HepG2 (cell line): ENCODE results near the gene ERMARD. TPM values are rescaled to one million over a fixed set of nuclear protein-coding genes. Genes with fewer than 3 reads are reported as not detected.
A peak's percentile ranks its signal among the peaks of the same experiment; 100 is the strongest.

Source experiments
- BCLAF1 ChIP-seq: fragments of 450-650 bp; IDR thresholded peaks from 2 replicates; pipeline ENCODE4 v1.6.1; 2017; ENCODE audit warnings: mild to moderate bottlenecking
- FOXK2 ChIP-seq: fragments of 450-650 bp; IDR thresholded peaks from 2 replicates; pipeline ENCODE4 v1.6.1; 2016
- HHEX ChIP-seq: IDR thresholded peaks from 2 replicates; pipeline ENCODE4 v1.6.1; 2016; ENCODE audit warnings: control low read depth
- LCORL ChIP-seq, 2 experiments: fragments of 450-650 bp in 1 of 2; sonication (generic) in 1 of 2; formaldehyde crosslinking in 1 of 2; IDR thresholded peaks; 2 replicates each; pipeline versions ENCODE4 v1.5.0 to v1.6.1; 2017 to 2020; ENCODE audit warnings: antibody characterized with exemption in 1 of 2, missing genetic modification reagents in 1 of 2
- NFE2 ChIP-seq: sonication (generic); formaldehyde crosslinking; IDR thresholded peaks from 2 replicates; pipeline ENCODE4 v1.4.0; 2020; ENCODE audit warnings: missing genetic modification reagents
- NFRKB ChIP-seq: fragments of 450-650 bp; IDR thresholded peaks from 2 replicates; pipeline ENCODE4 v1.6.1; 2017
- RAD51 ChIP-seq: fragments of 450-650 bp; IDR thresholded peaks from 2 replicates; pipeline ENCODE4 v1.6.1; 2016; ENCODE audit warnings: borderline replicate concordance
- SKI ChIP-seq: fragments of 450-650 bp; IDR thresholded peaks from one replicate; pipeline ENCODE4 v1.6.1; 2018; ENCODE audit warnings: mild to moderate bottlenecking; ENCODE audit not compliant: partially characterized antibody
- SOX5 ChIP-seq: IDR thresholded peaks from 2 replicates; pipeline ENCODE4 v1.6.1; 2016; ENCODE audit warnings: borderline replicate concordance
- SPEN ChIP-seq: sonication (generic); formaldehyde crosslinking; IDR thresholded peaks from 2 replicates; pipeline ENCODE4 v1.5.1; 2020; ENCODE audit warnings: low read depth, mild to moderate bottlenecking, missing genetic modification reagents
- ZBTB2 ChIP-seq: sonication (generic); formaldehyde crosslinking; IDR thresholded peaks from 2 replicates; pipeline ENCODE4 v1.8.0; 2022; ENCODE audit warnings: low read depth, missing genetic modification reagents
- ZKSCAN1 ChIP-seq: fragments of 150-350 bp; IDR thresholded peaks from 2 replicates; pipeline ENCODE4 v1.6.1; 2014; ENCODE audit warnings: low read length
- ZNF12 ChIP-seq: sonication (generic); formaldehyde crosslinking; IDR thresholded peaks from 2 replicates; pipeline ENCODE4 v1.5.0; 2020; ENCODE audit warnings: missing genetic modification reagents
- ZNF142 ChIP-seq: sonication (generic); formaldehyde crosslinking; IDR thresholded peaks from 2 replicates; pipeline ENCODE4 v1.4.0; 2020; ENCODE audit warnings: missing genetic modification reagents
- polyA plus RNA-seq, 8 experiments: library from polyadenylated mRNA; depleted of rRNA in 3 of 8; stranded (reverse) in 7 of 8; unstranded in 1 of 8; fragments of >200 nt; fragmentation: Illumina TruSeq in 4 of 8; extraction: Trizol in 4 of 8; gene quantifications; 2 replicates each; pipeline versions ENCODE4 v1.2.1 to v1.2.3, GENCODE V29; 2011 to 2016; ENCODE audit warnings: low read depth in 4 of 8, missing spikeins in 1 of 8, mixed read lengths in 1 of 8; ENCODE audit not compliant: insufficient read depth in 1 of 8
- total RNA-seq, 5 experiments: library from RNA; depleted of rRNA; stranded (reverse); fragments of >200 nt; fragmentation: Illumina TruSeq; extraction: Trizol; gene quantifications; 2 replicates each; pipeline ENCODE4 v1.2.3, GENCODE V29; 2016; ENCODE audit warnings: low read depth in 1 of 5
- TF ChIP-seq, protein P1 (sequence below): sonication (generic); formaldehyde crosslinking; IDR thresholded peaks from 2 replicates; pipeline ENCODE4 v1.4.0; 2020; ENCODE audit warnings: missing genetic modification reagents

ERMARD gene
- total and polyA plus RNA-seq, 2 of the 13 experiments (the other 11 are each of a cell fraction or from before 2014, with no cell fraction given) = 8.8 to 10.7 TPM

GRCh38 chr6:169766921-169767736 is 15.7 kb downstream of the ERMARD start (continued):
- TF ChIP-seq BCLAF1 = no peak
- TF ChIP-seq LCORL (IDR thresholded peaks at IDR 0.05) = 0 out of 2 replicates have a peak, but pooled peaks have one; percentile 36
- TF ChIP-seq LCORL (CRISPR knock-in tag; IDR thresholded peaks at IDR 0.05) = no peak
- peak; percentile 35; the same call in 1 of the 2 replicates for TF ChIP-seq NFRKB
- TF ChIP-seq SKI = no peak
- peak; percentile 0; the same call in 1 of the 2 replicates for TF ChIP-seq SPEN
- TF ChIP-seq ZBTB2 (CRISPR knock-in tag) = 0 out of 2 replicates have a peak, but pooled peaks have one; percentile 33
- TF ChIP-seq ZNF12 = no peak
- TF ChIP-seq FOXK2 = 0 out of 2 replicates have a peak, but pooled peaks have one; percentile 35
- no peak for TF ChIP-seq NFE2 (CRISPR knock-in tag)
- TF ChIP-seq ZNF142 = no peak
- no peak for TF ChIP-seq SOX5 (CRISPR knock-in tag)
- 0 out of 2 replicates have a peak, but pooled peaks have one; percentile 17 for TF ChIP-seq HHEX (CRISPR knock-in tag)
- TF ChIP-seq, protein P1, sequence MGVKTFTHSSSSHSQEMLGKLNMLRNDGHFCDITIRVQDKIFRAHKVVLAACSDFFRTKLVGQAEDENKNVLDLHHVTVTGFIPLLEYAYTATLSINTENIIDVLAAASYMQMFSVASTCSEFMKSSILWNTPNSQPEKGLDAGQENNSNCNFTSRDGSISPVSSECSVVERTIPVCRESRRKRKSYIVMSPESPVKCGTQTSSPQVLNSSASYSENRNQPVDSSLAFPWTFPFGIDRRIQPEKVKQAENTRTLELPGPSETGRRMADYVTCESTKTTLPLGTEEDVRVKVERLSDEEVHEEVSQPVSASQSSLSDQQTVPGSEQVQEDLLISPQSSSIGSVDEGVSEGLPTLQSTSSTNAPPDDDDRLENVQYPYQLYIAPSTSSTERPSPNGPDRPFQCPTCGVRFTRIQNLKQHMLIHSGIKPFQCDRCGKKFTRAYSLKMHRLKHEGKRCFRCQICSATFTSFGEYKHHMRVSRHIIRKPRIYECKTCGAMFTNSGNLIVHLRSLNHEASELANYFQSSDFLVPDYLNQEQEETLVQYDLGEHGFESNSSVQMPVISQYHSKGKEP (CRISPR knock-in tag) = no peak
- no peak for TF ChIP-seq ZKSCAN1
- TF ChIP-seq RAD51 = peak; percentile 42
